Activated CD4-positive, alpha-beta T cell treated with anti-CD3 and anti-CD28 coated beads, Interleukin-2, amount 50 U/mL, for 48 hours (primary cell): ENCODE measurements around the gene TRAPPC6A.

Experiments used
- DNase-seq, 2 experiments: peaks; one replicate each; pipeline ENCODE4 v3.0.0-alpha.2; 2020

Gene TRAPPC6A

GRCh38 chr19:45184115-45184514 lies 6.1 kb upstream of the TRAPPC6A start:
- no peak for DNase-seq

- DNase-seq, result no peak
Observed at GRCh38 chr19:45182758-45183157, 4.7 kb upstream of the TRAPPC6A start.

- no peak for DNase-seq
Observed at GRCh38 chr19:45180936-45181335, 2.9 kb upstream of the TRAPPC6A start.

GRCh38 chr19:45179892-45180370 lies 1.9 kb upstream of the TRAPPC6A start:
- DNase-seq, result no peak

GRCh38 chr19:45179072-45179891 lies 1.2 kb upstream of the TRAPPC6A start:
- peak; percentile 32 to 47 for DNase-seq

- DNase-seq, result peak; percentile 100
Observed at GRCh38 chr19:45178262-45179071, 430 bp upstream of the TRAPPC6A start, which contains the start of gene BLOC1S3. TSS of gene BLOC1S3 (plus strand) at chr19:45178784. CDS start at chr19:45179297, 513 bp downstream.

GRCh38 chr19:45175515-45176345 lies 2.3 kb downstream of the TRAPPC6A start:
- DNase-seq, result no peak

- DNase-seq, result no peak
Observed at GRCh38 chr19:45173816-45174215, 4.2 kb downstream of the TRAPPC6A start.

GRCh38 chr19:45172611-45173208 lies 5.3 kb downstream of the TRAPPC6A start:
- DNase-seq, result no peak

GRCh38 chr19:45172173-45172572 lies 5.9 kb downstream of the TRAPPC6A start:
- DNase-seq, result no peak

GRCh38 chr19:45171211-45171623 lies 6.8 kb downstream of the TRAPPC6A start:
- peak; percentile 46 to 49 for DNase-seq

GRCh38 chr19:45170146-45171106 lies 7.6 kb downstream of the TRAPPC6A start:
- DNase-seq, result no peak

GRCh38 chr19:45169602-45170001 lies 8.4 kb downstream of the TRAPPC6A start:
- no peak for DNase-seq

GRCh38 chr19:45168767-45169351 lies 9.2 kb downstream of the TRAPPC6A start:
- DNase-seq, result no peak

GRCh38 chr19:45166723-45167252 lies 11.2 kb downstream of the TRAPPC6A start:
- no peak for DNase-seq

- DNase-seq, result peak; percentile 78 to 82
Observed at GRCh38 chr19:45164577-45165335, 13.3 kb downstream of the TRAPPC6A start.

GRCh38 chr19:45163751-45164460 lies 14.1 kb downstream of the TRAPPC6A start:
- no peak for DNase-seq

GRCh38 chr19:45163156-45163555 lies 14.9 kb downstream of the TRAPPC6A start:
- no peak for DNase-seq

GRCh38 chr19:45162608-45163143 lies 15.4 kb downstream of the TRAPPC6A start:
- DNase-seq, result no peak
